SK-N-MC (cell line): ENCODE data around the gene CC2D2B.

ENCODE experiments used
- EZH2 ChIP-seq: fragments of 200-600 bp; sonication (generic); IDR thresholded peaks from one replicate; pipeline ENCODE4 v1.6.1; 2017; ENCODE audit warnings: antibody characterized with exemption
- POLR2AphosphoS5 ChIP-seq: IDR thresholded peaks from 2 replicates; pipeline ENCODE4 v1.6.1; 2012; ENCODE audit warnings: mild to moderate bottlenecking, low read depth, low read length, borderline replicate concordance

DNA sequence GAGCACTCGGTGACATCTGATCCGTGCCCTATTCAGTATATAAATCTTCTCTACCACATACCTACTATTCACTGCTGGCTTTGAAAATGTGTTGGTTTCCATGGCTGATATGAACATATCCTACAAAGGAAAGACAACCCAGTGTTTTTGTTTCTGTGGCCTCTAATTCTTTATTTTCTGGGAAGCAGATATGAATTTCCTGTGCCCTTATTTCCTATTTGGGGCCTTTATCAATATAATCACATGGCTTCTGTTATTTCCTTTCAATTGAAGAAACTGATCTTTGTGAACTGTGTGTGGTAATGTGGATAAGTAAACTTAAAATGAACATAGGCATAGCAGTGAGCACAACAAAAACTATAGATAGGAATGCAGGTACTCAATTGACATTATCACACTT is 146.2 kb downstream of the CC2D2B start:
- TF ChIP-seq EZH2 (no peak), POLR2AphosphoS5 (no peak)
